ENCODE data around the gene CYGB. TPM values are rescaled to one million over a fixed set of nuclear protein-coding genes. Genes with fewer than 3 reads are reported as not detected.

The CYGB gene
- 10 to 100 TPM in 2 of 3 donors, 1 to 10 TPM in 1; 9.2 to 13.4 (median 11.1) TPM for polyA plus RNA-seq (ENCODE audit: insufficient read length in 3 of 3)

DNA sequence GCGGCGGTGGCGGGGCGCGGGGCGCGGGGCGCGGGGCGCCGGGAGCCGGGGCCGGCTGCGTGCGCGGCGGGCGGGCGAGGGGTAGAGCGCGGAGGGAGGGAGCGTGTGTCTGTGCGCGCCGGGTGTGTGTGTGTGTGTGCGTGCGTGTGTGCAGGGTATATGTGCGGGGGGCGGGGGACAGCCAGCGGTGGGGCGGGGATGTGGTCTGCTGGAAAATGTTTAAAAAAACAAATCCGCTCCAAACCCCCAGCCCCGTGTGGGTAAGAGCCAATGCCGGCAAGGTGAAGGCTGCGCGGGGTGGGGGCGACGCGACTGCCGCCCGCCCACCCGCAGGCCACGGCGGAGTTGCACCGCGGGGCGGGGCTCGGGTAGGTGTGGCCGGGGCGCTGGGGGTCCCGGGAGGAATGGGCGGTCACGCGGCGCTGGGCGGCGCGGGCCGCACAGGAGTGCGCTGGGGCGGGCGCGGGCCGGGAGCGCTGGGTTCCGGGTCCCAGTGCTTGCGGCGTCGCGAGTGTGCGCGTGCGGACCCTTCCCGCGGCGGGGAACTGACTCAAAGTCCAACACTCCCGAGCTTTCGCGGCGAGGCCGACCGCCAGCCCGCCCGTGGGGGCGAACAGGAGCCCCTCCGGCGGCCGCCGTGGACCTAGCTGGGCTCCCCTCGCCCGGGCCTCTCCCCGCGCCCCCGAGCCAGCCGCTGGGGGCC lies at the start of gene CYGB:
Gene CYGB, minus strand, starts transcription at position 132 of the 703 bp plus-strand sequence. CDS start 167 bp downstream, outside the sequence.
- no peak for DNase-seq (ENCODE audit: low read depth in 3 of 3, low spot score in 2 of 3)

DNA sequence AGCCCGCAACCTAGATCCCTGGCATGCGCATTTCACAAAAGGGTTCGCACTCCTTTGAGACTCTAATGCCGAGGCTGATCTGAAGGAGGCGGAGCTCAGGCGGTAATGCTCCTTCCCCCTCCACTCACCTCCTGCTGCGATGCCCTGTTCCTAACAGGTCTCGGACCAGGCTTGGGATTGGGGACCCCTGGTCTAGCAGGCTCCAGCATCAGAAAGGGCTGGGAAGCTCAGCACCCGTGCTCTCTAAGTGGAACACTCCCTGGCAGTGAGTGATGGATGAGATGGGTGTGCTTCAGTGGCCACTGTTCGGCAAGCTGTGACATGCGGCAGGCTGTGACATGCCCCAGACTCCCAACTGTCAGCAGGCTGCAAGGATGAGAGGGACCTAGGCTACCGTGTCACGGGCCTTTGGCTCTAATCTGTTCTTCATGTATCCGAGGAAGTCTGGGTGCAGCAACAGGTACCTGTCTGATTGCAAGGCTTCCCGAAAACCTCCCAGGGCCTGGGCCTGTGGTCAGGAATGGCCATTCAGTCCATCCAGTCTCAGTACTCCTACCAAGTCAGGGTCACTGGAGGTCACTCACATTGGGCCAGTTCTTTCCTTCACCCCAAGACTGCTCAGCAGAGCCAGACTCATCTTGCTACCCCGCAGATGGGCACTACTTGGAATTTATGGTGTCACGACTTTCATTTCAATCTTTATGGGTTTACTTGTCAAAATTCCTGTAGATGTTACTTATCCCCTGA lies 49.4 kb upstream of the CYGB start:
- DNase-seq (ENCODE audit: low read depth in 3 of 3, low spot score in 2 of 3) = no peak

DNA sequence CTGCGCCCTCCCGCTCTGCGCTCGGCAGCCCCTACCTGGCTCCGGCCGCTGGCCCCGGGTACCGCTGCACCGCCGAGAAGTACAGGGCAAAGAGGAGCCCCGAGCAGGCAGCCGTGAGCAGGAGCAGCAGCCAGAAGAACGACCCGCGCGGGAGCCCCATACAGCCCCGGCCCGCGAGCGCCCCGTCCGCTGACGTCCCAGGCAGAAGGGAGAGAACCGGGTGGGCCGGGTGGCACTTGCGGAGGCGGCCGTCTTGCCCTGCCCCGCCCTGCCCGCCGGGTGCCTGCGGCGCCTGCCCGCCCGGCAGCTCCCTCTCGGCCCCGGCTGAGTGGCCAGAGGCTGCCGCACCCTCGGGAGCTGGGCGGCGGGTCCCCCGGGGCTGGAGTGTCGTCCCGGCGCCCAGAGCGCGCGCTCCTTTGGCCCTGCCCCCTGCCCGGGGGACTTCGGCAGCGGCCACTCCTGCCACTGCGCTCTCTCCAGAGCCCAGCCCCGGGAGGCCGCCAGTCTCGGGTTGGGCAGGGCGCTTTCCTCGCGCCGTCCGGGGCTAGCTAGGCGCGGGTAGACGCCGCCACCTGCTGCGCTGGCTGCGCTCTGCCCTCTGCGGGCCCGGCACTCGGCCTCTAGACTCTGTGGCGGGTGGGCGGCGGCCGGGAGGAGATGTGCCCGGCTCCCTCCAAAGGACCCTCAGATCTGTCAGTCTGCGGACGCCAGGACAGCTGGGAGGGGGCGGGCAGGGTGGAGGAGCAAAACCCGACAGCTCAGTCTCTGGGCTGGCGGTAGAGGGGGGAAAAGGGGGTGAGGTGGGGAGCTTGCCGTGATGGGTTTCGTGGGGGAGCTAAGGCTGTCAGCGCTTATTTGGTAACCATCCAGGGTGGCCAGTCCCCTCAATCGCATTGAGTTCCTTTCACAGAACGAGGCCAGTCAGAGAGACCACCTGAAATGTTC lies 48.4 kb upstream of the CYGB start, which contains the start of gene ST6GALNAC2:
Gene ST6GALNAC2, minus strand, starts transcription at position 212 of the 945 bp plus-strand sequence. Its CDS starts 52 bp downstream, at position 160.
- no peak for DNase-seq (ENCODE audit: low read depth in 3 of 3, low spot score in 2 of 3)

DNA sequence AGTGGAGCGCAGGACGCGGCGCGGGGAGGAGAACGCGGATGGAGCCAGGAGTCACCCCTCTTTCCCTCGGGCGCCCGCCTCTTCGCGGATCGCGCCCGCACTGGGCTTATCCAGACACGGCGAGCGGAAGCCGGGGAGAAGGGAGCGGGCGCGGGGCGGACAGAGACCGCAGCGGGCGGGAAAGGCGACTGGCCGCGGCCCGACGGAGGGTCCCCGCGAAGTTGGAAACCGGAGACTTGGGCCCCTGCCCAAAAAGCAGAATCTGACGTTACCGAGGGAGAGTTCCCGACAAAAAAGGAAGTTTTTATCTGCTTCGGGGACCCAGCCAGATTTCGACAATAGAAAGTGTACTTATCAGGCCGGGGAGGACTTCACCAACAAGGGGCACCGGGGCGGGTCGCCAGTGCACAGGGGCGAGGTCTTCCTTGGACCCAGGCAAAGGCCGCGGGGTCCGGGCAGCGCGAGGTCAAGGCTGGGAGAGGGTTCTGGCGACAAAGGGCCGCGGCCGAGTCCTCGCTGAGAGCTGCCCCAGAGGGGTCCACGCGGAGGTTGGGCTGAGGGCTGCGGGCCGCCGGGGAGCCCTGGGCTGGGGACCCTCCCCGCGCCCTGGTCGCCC lies 47.6 kb upstream of the CYGB start:
- no peak for DNase-seq (ENCODE audit: low read depth in 3 of 3, low spot score in 2 of 3)

DNA sequence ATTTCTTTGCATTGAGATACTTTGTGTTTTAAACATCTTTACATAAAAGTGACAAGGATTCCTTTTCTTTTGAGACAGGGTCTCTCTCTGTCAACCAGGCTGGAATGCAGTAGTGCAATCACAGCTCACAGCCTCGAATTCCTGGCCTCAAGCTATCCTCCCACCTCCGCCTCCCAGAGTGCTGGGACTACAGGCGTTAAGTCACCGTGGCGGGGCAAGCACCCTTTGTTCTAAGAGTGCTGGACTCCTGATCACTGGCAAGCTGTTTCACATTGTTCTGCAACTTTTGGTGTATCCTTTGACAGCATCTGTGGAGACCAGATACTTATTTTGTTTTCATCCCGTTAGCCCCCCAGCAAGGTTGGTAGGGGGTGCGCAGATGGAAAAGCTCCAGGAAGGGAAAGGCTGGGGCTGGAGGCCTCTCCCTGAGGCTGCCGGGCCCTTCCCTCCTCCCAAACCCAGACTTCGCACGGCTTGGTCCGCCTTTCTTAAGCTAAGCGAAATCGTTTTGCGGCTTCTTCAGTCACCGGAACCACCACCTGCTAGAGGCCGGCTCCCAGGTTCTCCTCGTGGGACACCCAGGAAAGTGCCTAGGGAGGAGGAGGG lies 47.0 kb upstream of the CYGB start:
- DNase-seq (ENCODE audit: low read depth in 3 of 3, low spot score in 2 of 3) = no peak

DNA sequence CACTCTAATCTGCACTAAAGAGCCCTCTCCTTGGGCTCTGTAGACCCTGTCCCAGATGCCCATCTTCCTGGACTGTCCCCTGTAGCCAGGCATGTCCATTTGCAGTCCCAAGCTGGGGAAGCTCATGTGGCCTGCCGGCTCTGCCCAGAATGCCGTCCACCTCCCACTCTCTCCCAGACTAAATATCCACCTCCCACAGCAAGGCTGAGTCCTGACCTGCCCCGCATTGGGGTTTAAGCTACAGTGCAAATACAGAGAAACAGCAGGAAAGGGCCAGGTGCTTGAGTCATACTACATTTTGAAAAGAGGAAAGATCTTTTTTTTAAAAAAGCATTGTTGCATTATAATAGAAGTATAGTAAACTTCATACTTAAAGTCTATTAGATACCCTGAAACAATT lies 45.2 kb upstream of the CYGB start:
- DNase-seq (ENCODE audit: low read depth in 3 of 3, low spot score in 2 of 3) = no peak

DNA sequence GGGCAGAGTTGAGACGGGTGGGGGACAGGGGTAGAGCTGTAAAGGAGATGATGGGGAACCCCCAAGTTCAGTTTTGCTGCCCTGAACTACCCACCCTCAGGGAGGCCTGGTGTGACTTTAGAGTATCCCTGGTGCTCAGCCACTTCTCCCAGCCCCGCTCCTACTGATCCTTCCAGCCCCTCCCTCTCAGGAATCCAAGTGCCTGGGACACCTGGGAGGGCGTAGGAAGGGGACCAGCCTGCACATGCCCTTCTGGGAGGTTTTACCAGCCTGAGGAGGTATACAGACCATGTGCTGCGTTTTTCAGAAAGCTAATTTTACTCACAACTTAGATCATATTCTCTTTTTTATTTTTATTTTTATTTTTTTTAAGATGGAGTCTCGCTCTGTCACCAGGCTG lies 44.0 kb upstream of the CYGB start:
- no peak for DNase-seq (ENCODE audit: low read depth in 3 of 3, low spot score in 2 of 3)

DNA sequence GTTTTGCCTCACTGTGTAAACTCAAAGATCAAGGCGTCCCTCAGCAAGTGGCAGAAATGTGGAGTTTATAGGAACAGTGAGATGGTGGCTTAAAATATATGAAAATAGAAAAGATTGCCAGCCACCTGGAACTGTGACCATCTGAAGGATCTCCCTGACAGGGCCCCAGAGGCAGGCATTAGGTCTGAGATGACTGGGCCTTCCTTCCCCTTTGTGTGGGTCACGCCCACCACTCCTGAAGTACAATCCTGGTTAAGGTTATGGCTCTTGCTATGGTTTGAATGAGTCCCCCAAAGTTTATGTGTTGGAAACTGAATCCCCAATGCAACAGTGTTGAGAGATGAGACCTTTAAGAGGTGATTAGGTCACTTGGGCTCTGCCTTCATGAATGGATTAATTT lies 41.8 kb upstream of the CYGB start:
- DNase-seq (ENCODE audit: low read depth in 3 of 3, low spot score in 2 of 3) = no peak

DNA sequence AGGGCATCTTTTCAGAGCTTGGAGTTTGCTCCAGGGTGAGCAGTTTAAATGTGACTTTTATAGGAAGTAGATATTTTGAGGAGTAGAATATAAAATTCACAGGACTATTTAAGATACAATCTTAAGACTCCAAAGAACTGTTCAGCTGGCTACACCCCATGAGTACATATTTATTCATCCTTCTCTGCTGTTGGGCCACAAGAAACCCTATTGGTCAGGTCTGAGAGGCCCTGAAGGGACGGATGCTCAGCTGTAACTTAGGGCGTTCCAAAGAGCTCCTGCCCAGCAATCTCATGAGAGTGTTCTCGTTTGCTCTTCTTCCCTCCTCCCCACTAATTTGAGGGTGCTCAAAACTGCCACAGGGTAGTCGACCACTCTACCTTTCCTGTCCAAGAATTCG lies 40.9 kb upstream of the CYGB start:
- DNase-seq (ENCODE audit: low read depth in 3 of 3, low spot score in 2 of 3) = no peak

DNA sequence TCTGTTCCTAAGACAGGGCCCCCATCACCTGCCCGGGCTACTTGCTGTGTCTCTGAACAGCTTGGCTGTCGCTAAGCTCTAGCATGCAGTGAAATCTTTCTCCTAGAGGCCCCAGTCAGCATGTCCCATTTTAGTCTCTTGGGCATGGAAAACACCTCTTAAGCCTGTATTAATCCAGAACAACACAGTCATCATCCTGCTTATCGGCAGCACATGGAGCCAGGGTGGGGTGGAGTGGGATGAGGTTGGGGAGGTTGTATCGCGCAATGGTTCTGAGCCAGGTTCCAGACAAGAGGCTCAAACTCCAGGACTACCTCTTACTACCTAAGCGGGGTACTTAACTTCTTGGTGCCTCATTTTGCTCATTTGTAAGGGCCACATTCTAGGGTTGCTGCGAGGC lies 40.4 kb upstream of the CYGB start:
- no peak for DNase-seq (ENCODE audit: low read depth in 3 of 3, low spot score in 2 of 3)

DNA sequence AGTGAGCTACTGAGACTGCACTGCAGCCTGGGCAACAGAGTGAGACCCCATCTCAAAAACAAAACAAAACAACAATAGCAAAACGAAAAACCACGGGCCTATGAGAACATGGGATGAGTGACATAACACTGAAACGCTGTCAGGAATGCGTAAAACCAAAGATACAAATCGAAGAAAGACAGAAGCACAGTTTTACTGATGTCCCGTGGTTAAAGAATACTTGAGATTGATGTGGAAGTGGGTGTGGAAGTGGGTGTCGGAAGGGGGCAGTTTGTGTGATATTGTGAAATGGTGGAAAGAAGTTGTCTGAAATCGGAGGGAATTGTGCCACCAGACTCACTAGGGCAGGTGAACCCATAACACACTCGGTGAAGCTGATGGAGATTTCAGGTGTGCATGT lies 38.7 kb upstream of the CYGB start:
- DNase-seq (ENCODE audit: low read depth in 3 of 3, low spot score in 2 of 3) = no peak

DNA sequence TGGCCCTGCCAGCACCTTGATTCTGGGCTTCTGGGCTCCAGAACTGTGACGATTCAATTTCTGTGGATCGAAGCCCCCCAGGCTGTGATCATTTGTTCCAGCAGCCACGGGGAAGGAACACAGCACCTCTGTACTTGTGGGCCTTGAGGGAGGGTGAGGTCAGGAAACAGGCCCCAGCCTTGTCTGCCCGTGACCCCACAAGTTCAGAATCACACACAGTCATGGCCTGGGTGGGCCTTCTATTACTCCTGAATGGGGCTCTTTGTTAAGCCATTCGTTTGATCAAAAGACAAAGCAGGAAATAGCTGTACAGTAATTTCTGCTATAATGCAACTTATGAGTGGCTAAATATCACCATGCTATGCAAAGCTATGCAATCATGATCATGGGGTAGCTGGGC lies 38.1 kb upstream of the CYGB start:
- DNase-seq (ENCODE audit: low read depth in 3 of 3, low spot score in 2 of 3) = no peak

DNA sequence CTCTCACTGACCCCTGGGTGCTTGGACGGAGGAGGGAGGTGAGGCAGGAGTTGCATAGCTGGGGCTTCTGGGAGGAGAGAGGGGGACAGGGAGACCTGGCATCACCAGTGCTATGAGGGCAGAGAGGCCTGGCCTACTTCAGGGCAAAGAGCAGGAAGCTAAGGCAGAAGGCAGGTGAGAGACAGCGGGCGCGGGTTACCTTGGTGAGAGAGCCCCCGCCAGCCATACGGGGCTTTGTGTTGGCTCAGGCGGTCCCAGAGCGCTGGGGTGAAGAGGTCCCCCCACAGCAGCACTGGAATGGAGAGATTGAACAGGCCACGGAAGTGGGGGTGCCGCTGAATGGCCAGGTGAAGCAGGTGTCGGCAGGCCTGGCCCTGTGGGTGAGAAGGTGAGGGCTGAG lies 36.7 kb upstream of the CYGB start:
- DNase-seq (ENCODE audit: low read depth in 3 of 3, low spot score in 2 of 3) = no peak

DNA sequence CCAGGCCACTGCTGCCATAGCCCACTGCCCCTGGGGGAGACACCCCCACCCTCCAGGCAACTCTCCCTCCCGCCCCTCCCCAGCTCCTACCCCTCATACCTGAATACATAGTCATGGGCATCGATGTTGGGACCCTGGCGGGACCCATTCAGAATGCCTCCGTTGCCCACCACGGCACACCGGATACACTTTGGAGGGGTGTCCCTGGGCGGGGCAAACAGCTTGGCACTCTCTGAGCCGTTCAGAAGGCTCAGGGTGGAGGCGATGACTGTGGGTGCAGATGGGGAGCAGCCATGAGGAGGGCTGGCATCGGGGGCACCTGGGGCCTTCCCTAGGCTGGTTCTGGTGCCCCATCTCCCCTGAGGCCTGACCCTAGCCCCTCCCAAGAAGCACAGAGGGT lies 35.6 kb upstream of the CYGB start:
- no peak for DNase-seq (ENCODE audit: low read depth in 3 of 3, low spot score in 2 of 3)

DNA sequence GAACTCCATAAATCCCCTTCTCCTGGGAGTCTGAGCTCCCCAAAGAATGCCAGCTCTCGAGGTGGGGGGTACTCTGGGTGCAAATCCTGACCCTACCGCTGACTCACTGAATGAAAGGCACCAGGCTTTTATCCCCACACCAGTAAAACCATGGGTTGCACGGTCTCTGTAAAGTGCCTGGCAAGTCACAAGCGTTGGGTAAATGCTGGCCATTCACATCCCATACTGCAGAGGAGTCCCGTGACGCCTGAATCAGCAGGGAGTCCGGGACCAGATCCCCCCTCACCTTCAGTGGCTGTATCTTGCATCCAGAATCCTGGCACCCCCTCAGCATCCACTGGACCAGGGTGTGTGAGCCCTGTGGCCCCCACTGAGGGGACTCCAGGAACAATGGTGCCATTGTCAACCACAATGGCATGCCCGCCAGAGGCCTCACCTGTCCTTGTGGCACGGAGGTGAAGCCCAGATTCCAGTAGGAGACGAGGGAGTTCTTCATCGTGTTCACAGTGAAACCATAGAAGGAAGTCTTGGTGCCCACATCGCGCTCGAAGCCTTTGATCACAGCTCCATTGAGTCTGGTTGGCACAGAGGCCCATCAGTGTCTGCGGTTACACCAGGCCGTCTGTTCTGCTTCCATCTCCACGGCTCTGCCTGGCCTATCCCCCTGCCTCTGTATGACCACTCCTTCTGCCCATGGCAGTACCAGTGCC lies 34.8 kb upstream of the CYGB start:
- DNase-seq (ENCODE audit: low read depth in 3 of 3, low spot score in 2 of 3) = no peak

DNA sequence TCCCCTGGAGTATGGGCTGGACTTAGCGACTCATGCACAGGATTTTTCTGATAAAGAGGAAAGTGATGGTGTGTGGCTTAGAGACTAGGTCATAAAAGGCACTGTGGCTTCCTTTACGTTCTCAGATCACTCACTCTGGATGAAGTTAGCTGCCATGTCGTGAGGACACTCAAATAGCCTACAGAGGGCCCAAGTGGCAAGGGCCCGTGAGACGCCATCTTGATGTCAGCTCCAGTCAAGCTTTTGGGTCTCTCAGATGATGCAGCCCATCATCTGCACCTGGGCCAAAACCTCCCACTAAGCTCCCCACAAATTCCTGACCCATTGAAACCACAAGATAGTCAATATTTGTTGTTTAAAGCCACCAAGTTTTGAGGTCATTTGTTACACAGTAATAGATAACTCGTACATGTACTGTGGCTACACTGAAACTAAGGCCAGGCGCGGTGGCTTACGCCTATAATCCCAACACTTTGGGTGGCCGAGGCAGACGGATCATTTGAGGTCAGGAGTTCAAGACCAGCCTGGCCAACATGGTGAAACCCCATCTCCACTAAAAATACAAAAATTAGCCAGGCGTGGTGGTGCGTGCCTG lies 33.5 kb upstream of the CYGB start:
- no peak for DNase-seq (ENCODE audit: low read depth in 3 of 3, low spot score in 2 of 3)

DNA sequence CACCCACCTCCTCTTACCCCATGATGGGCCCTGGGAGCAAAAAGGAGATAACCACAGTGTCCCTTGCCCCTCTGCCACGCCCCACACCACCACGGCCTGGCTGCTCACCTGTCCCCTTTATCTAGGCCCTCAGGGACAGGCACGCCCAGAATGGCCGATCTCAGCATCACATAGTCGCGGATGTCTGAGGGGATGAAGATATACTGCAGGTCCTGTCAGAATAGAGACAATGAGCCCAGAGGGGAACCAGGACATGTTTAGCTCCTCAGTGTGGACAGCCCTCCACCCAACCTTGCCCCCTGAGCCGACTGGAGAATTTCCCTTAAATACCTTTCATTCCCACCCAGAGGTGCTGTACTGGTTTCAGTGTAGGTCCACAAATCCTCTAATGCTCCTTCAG lies 32.9 kb upstream of the CYGB start:
- DNase-seq (ENCODE audit: low read depth in 3 of 3, low spot score in 2 of 3) = no peak

DNA sequence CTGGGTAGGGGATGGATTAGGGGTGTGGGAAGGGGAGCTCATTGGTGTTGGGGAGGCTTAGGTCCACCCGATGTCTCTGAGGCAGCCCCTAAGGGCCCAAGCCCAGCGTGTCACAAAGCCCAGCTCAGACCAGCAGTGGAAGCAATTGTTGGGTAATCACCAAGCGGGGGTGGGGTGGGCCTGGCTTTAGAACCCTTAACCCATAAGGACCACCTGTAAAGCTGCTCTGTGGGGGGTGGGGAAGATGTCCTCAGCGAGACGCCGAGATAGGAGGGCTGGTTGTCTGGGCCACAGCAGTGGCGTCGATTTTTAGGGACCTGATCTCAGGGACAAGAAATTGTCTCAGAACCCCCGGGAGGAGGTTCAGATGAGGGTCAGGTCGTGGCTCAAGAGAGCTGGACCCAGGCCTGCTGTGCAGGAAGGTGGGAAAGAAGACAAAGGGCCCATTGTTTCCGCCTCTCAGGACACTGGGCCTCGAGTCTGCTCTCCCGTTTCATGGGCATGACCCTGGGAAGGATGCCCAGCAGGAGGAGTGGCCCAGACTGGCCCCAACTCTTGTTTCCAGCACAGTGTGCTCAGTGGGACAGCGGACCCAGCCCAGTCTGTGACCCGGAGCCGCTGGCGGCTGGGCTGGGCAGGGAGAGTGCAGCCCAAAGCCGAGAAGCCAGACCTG lies 32.2 kb upstream of the CYGB start:
- DNase-seq (ENCODE audit: low read depth in 3 of 3, low spot score in 2 of 3) = no peak

DNA sequence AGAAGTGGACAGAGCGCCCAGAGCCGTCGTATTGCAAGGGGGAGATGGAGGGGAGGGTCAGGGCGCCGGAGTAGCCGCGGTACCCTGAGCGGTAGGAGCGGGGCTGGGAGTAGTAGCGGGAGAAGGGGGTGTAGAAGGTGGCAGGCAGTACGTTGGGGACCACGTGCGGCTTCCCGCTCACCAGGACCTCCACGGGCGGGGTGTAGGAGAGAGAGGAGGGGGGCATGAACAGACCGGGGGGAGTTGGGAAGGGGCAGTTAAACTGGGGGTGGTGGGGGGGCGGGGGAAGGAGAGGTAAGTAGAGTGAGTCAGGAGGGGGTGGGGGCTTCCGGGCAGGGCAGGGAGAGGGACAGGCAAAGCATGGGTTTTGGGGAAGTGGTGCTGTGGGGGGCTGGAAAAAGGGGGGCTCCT lies 31.3 kb upstream of the CYGB start:
- DNase-seq (ENCODE audit: low read depth in 3 of 3, low spot score in 2 of 3) = no peak
